Sigmoid colon (tissue), 7 donors: ENCODE measurements around the gene NCOA4. TPM values are rescaled to one million over a fixed set of nuclear protein-coding genes. Genes with fewer than 3 reads are reported as not detected.
"Not testable (repeated sequence)": the region's sequence is repeated elsewhere in the genome, so short reads cannot be mapped to it uniquely, and the experiment has no call there.

Experiments used
- DNase-seq: peaks from one replicate; pipeline ENCODE4 v3.0.0-alpha.2; 2019
- H3K27ac ChIP-seq, 4 donors: fragments of 200-600 bp; sonication (generic); one replicate each; pipeline ENCODE4 v1.5.1; 2016 to 2019; ENCODE audit warnings: mild to moderate bottlenecking in 1 of 4
- H3K27me3 ChIP-seq, 3 donors: fragments of 200-600 bp; sonication (generic); one replicate each; pipeline ENCODE4 v1.5.1; 2019; ENCODE audit warnings: mild to moderate bottlenecking in 1 of 3
- H3K36me3 ChIP-seq, 4 donors: fragments of 200-600 bp; sonication (generic); one replicate each; pipeline ENCODE4 v1.5.1; 2016 to 2019
- H3K4me1 ChIP-seq, 4 donors: fragments of 200-600 bp; sonication (generic); one replicate each; pipeline ENCODE4 v1.5.1; 2017 to 2019
- H3K4me3 ChIP-seq, 4 donors: fragments of 200-600 bp; sonication (generic); one replicate each; pipeline ENCODE4 v1.5.1; 2017 to 2019; ENCODE audit warnings: mild to moderate bottlenecking in 2 of 4, moderate library complexity in 1 of 4
- H3K9me3 ChIP-seq, 4 donors: fragments of 200-600 bp in 3 of 4; sonication (generic) in 3 of 4; one replicate each; pipeline versions ENCODE4 v1.5.1 to v1.6.1; 2013 to 2019
- POLR2A ChIP-seq, 2 donors: fragments of 450-650 bp; IDR thresholded peaks; one replicate each; pipeline ENCODE4 v1.6.1; 2016; ENCODE audit warnings: antibody characterized with exemption in 2 of 2, mild to moderate bottlenecking in 2 of 2, moderate library complexity in 2 of 2
- POLR2AphosphoS5 ChIP-seq, 4 donors: sonication (generic); formaldehyde crosslinking; IDR thresholded peaks; one replicate each; pipeline ENCODE4 v1.6.1; 2017; ENCODE audit warnings: antibody characterized with exemption in 4 of 4
- WGBS, 2 donors: extraction: QIAGEN DNeasy Blood & Tissue Kit; methylation state at CpG; one replicate each; pipeline ENCODE4 v1.1.7; 2013; 5-methylcytosine and 5-hydroxymethylcytosine counted together
- intact Hi-C: fragments of 100-400 bp; cut with DNase I; formaldehyde crosslinking; loops from one replicate; pipeline ENCODE4 v1.15.1; 2023
- polyA plus RNA-seq, 3 donors: library from polyadenylated mRNA; stranded (reverse); fragments of 200-250 nt; gene quantifications; one replicate each; pipeline ENCODE4 v1.2.3, GENCODE V29; 2013
- small RNA-seq, 3 donors: library from RNA; depleted of rRNA; stranded (forward); fragments of <200 nt; gene quantifications; one replicate each; pipeline ENCODE3, GENCODE V24; 2016
- total RNA-seq, 4 donors: library from RNA; depleted of rRNA; stranded (reverse); fragments of >200 nt; gene quantifications; one replicate each; pipeline ENCODE4 v1.1.0, GENCODE V29; 2016
- donor health status: healthy with polysubstance abuse.
- donor health status: Bipolar disorder and iron deficiency.
- donor health status: healthy.

Gene NCOA4
- total and polyA plus RNA-seq, 7 donors = 82.6 to 192 (median 149) TPM

- H3K36me3 ChIP-seq, H3K9me3 ChIP-seq, H3K27me3 ChIP-seq: not testable (repeated sequence)
- peak; percentile 90 for DNase-seq
- Histone ChIP-seq H3K4me1 (peaks cover 0 to 26% (median 17%) of the 10 kb centered on the region in 4 donors), H3K4me3 (peak within 1 kb of the TSS; percentile 54 to 87 (median 65)), H3K27ac (peak within 1 kb of the TSS; percentile 74 to 82 (median 80))
- 0% methylated on average over 60 of the region's 60 CpGs for WGBS, 2 donors
- peak; percentile 28 to 59 for TF ChIP-seq POLR2A (IDR thresholded peaks at IDR 0.05)
- peak; percentile 76 to 89 (median 83) for TF ChIP-seq POLR2AphosphoS5 (IDR thresholded peaks at IDR 0.05)
- intact Hi-C loops = loop anchor here (10.0 kb wide), 1 partner anchor 53 kb away; no protein-coding TSS in a partner anchor
Observed at GRCh38 chr10:45972106-45972812, 58.2 kb downstream of the NCOA4 start, which contains the start of gene TIMM23. Gene TIMM23, plus strand, starts transcription at chr10:45972489. Its CDS starts 136 bp downstream, at chr10:45972625.

- WGBS, 2 donors = 0% methylated on average over 18 to 25 of the region's 25 CpGs
- not testable (repeated sequence) for DNase-seq, H3K36me3 ChIP-seq, H3K9me3 ChIP-seq, H3K27me3 ChIP-seq
- Histone ChIP-seq H3K4me3 (peak overlapping the region; percentile 54 to 87 (median 65)), H3K4me1 (peaks cover 0 to 26% (median 17%) of the 10 kb centered on the region in 4 donors), H3K27ac (peak overlapping the region; percentile 74 to 82 (median 80))
- intact Hi-C loops = loop anchor here (10.0 kb wide), 1 partner anchor 53 kb away; no protein-coding TSS in a partner anchor
Observed at GRCh38 chr10:45971742-45972105, 58.7 kb downstream of the NCOA4 start.

GRCh38 chr10:45971019-45971418 is 59.4 kb downstream of the NCOA4 start:
- H3K4me3 ChIP-seq = peak overlapping the region in 3 of 4 donors; percentile 58 to 87 (median 72)
- H3K27ac ChIP-seq, H3K27me3 ChIP-seq, H3K9me3 ChIP-seq, DNase-seq, H3K36me3 ChIP-seq: not testable (repeated sequence)
- peaks cover 0 to 26% (median 17%) of the 10 kb centered on the region in 4 donors for H3K4me1 ChIP-seq
- intact Hi-C loops = loop anchor here (10.0 kb wide), 1 partner anchor 54 kb away; no protein-coding TSS in a partner anchor
- WGBS, 2 donors = 13 to 46% methylated on average over 14 of the region's 14 CpGs

GRCh38 chr10:45962686-45963452 is 67.6 kb downstream of the NCOA4 start:
- WGBS, 2 donors = 90 to 93% methylated on average over 6 of the region's 6 CpGs
- H3K36me3 ChIP-seq, intact Hi-C loops, DNase-seq, H3K27me3 ChIP-seq, H3K4me1 ChIP-seq, H3K4me3 ChIP-seq, H3K27ac ChIP-seq, H3K9me3 ChIP-seq: not testable (repeated sequence)

GRCh38 chr10:45957928-45958327 is 72.5 kb downstream of the NCOA4 start:
- H3K4me1 ChIP-seq, H3K27ac ChIP-seq, H3K27me3 ChIP-seq, DNase-seq, intact Hi-C loops, H3K36me3 ChIP-seq, H3K9me3 ChIP-seq, H3K4me3 ChIP-seq: not testable (repeated sequence)
- 98 to 99% methylated on average over 6 of the region's 6 CpGs for WGBS, 2 donors

GRCh38 chr10:45956634-45957033 is 73.8 kb downstream of the NCOA4 start:
- H3K27me3 ChIP-seq, intact Hi-C loops, H3K36me3 ChIP-seq, H3K27ac ChIP-seq, H3K4me1 ChIP-seq, DNase-seq, H3K4me3 ChIP-seq, H3K9me3 ChIP-seq: not testable (repeated sequence)
- 83 to 91% methylated on average over 3 to 5 of the region's 6 CpGs for WGBS, 2 donors

Small RNA genes within 50 kb of the gene (small RNA-seq; reads per million reads assigned to genes)
- gene SNORA74C-1 = 0 reads per million in 3 donors

Other genes with a start within 250 kb of the NCOA4 start
- 10 to 100 TPM in 3 of 4 donors, 1 to 10 TPM in 1; 4.4 to 15.3 (median 13.8) TPM for gene AGAP4, start 183.1 kb downstream of the NCOA4 start, total RNA-seq
- gene AGAP4, start 183.1 kb downstream of the NCOA4 start, polyA plus RNA-seq = 10 to 100 TPM in 2 of 3 donors, 1 to 10 TPM in 1; 2.5 to 15.6 (median 13.5) TPM
- gene TIMM23, start 58.1 kb downstream of the NCOA4 start, total RNA-seq = 10 to 100 TPM; 59.3 to 68.8 (median 64.5) TPM
- gene TIMM23, start 58.1 kb downstream of the NCOA4 start, polyA plus RNA-seq = 10 to 100 TPM; 45.0 to 69.1 (median 66.8) TPM
- not detected for gene MSMB, start 15.6 kb upstream of the NCOA4 start, total RNA-seq
- gene MSMB, start 15.6 kb upstream of the NCOA4 start, polyA plus RNA-seq = not detected